Keratinocyte (primary cell): ENCODE data around the gene PDE10A. TPM values are rescaled to one million over a fixed set of nuclear protein-coding genes. Genes with fewer than 3 reads are reported as not detected.

Experiments
- DNase-seq: peaks from one replicate; pipeline ENCODE4 v3.0.0-alpha.2; 2011; ENCODE audit warnings: low read depth, missing footprints, low spot score
- FAIRE-seq: peaks from 2 replicates; lab custom pipeline; 2011; peaks lifted over from hg19 to GRCh38; lab: Jason Lieb, UNC
- H2AFZ ChIP-seq: 2 replicates; pipeline ENCODE4 v1.6.0; 2012; ENCODE audit warnings: low read length, control low read depth, inconsistent platforms; ENCODE audit not compliant: control insufficient read depth
- H3K27ac ChIP-seq: 2 replicates; pipeline ENCODE4 v1.5.1; 2011; ENCODE audit warnings: low read length; ENCODE audit not compliant: control insufficient read depth, insufficient read depth
- H3K27me3 ChIP-seq: 3 replicates; pipeline ENCODE4 v1.6.0; 2011; ENCODE audit warnings: low read length; ENCODE audit not compliant: control insufficient read depth, insufficient read depth; ENCODE audit errors: extremely low read depth
- H3K36me3 ChIP-seq, 2 experiments: 2 replicates in 1 of 2; 3 replicates in 1 of 2; pipeline ENCODE4 v1.5.1; 2011; ENCODE audit warnings: low read length in 2 of 2, mild to moderate bottlenecking in 1 of 2; ENCODE audit not compliant: control insufficient read depth in 2 of 2, insufficient read depth in 2 of 2; ENCODE audit errors: extremely low read depth in 1 of 2
- H3K4me1 ChIP-seq: 3 replicates; pipeline ENCODE4 v1.5.1; 2011; ENCODE audit warnings: low read length; ENCODE audit not compliant: control insufficient read depth, insufficient read depth; ENCODE audit errors: extremely low read depth
- H3K4me2 ChIP-seq: 3 replicates; pipeline ENCODE4 v1.6.0; 2011; ENCODE audit warnings: low read depth, low read length; ENCODE audit not compliant: control insufficient read depth, insufficient read depth; ENCODE audit errors: extremely low read depth
- H3K4me3 ChIP-seq, 3 experiments: fragments of 200-600 bp in 1 of 3; sonication (generic) in 1 of 3; 2 replicates in 2 of 3; 3 replicates in 1 of 3; pipeline ENCODE4 v1.5.1; 2011 to 2016; ENCODE audit warnings: low read length in 3 of 3, mild to moderate bottlenecking in 3 of 3, control low read depth in 2 of 3, inconsistent platforms in 1 of 3, low read depth in 1 of 3, mixed read lengths in 1 of 3, mixed run types in 1 of 3, moderate library complexity in 1 of 3; ENCODE audit not compliant: control insufficient read depth in 2 of 3, insufficient read depth in 2 of 3; ENCODE audit errors: extremely low read depth in 1 of 3
- H3K79me2 ChIP-seq: 2 replicates; pipeline ENCODE4 v1.6.0; 2012; ENCODE audit warnings: low read length; ENCODE audit not compliant: control insufficient read depth, insufficient read depth
- H3K9ac ChIP-seq: 3 replicates; pipeline ENCODE4 v1.6.0; 2011; ENCODE audit warnings: low read length; ENCODE audit not compliant: control insufficient read depth, insufficient read depth; ENCODE audit errors: extremely low read depth
- H3K9me1 ChIP-seq: 3 replicates; pipeline ENCODE4 v1.6.0; 2011; ENCODE audit warnings: low read length; ENCODE audit not compliant: control insufficient read depth, insufficient read depth; ENCODE audit errors: extremely low read depth
- H3K9me3 ChIP-seq: 2 replicates; pipeline ENCODE4 v1.5.1; 2012; ENCODE audit warnings: low read depth, low read length; ENCODE audit not compliant: control insufficient read depth
- H4K20me1 ChIP-seq: 3 replicates; pipeline ENCODE4 v1.6.0; 2011; ENCODE audit warnings: low read length; ENCODE audit not compliant: control insufficient read depth, insufficient read depth; ENCODE audit errors: extremely low read depth
- EZH2 ChIP-seq: IDR thresholded peaks from one replicate; pipeline ENCODE4 v1.6.1; 2012; ENCODE audit warnings: inconsistent platforms, mild to moderate bottlenecking, low read length, moderate library complexity
- dilution Hi-C: fragments of 300-500 bp; cut with MboI; formaldehyde crosslinking; loops from one replicate; pipeline ENCODE4 v1.7.0; 2020; ENCODE audit warnings: low sequenced_read_pairs; ENCODE audit not compliant: extremely low pct_ligation_motif_present
- polyA plus RNA-seq, 5 experiments: library from polyadenylated mRNA; depleted of rRNA in 3 of 5; stranded (reverse) in 3 of 5; stranded (forward) in 1 of 5; unstranded in 1 of 5; fragments of >200 nt; gene quantifications; 1 replicate in 1 of 5; 2 replicates in 3 of 5; 3 replicates in 1 of 5; pipeline versions ENCODE4 v1.2.1 to v1.2.3, GENCODE V29; 2011 to 2012; ENCODE audit warnings: missing spikeins in 2 of 5, low read depth in 1 of 5, low replicate concordance in 1 of 5
- TF ChIP-seq, protein P1 (sequence below), 3 experiments: IDR thresholded peaks in 1 of 3; conservative IDR thresholded peaks in 1 of 3; optimal IDR thresholded peaks in 1 of 3; 2 replicates in 2 of 3; 3 replicates in 1 of 3; pipeline versions ENCODE3 to v1.5.1; 2011; ENCODE audit warnings: low read length in 3 of 3, mild to moderate bottlenecking in 3 of 3, moderate library complexity in 2 of 3, control low read depth in 1 of 3, inconsistent platforms in 1 of 3; ENCODE audit not compliant: insufficient read depth in 2 of 3; ENCODE audit errors: extremely low read depth in 1 of 3

PDE10A gene
- polyA plus RNA-seq, 1 donor (not counting 4 experiments of a cell fraction or from before 2014, with no cell fraction given) = not detected

DNA sequence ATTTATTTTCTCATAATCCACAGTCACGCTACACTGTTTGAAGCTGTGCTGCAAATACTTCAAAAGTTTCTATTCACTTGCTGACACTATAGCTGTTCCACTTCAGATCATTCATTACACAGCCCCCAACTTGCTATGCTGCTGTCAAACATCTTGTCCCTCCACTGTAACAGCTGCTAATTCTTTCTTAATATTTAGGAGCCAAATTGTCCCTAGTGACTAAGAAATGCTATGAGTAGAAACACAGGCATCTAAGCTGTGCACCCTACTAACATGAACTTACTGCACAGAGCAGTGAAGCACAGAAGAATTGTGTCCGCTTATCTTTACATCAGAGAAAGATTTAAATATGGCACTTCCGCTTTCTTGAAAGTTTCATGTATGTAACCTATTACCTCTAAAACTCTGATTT lies 91.3 kb downstream of the PDE10A start:
- dilution Hi-C loops = no loop called here
- Histone ChIP-seq H3K4me3 (no peak overlapping the region), H3K79me2 (no peaks in the 10 kb centered on the region), H3K4me1 (no peaks in the 10 kb centered on the region), H3K27ac (no peak overlapping the region), H3K9me3 (no peaks in the 10 kb centered on the region), H2AFZ (no peak overlapping the region), H3K27me3 (no peaks in the 10 kb centered on the region), H3K4me2 (no peak overlapping the region), H3K9me1 (no peaks in the 10 kb centered on the region), H3K9ac (no peak overlapping the region), H3K36me3 (no peaks in the 10 kb centered on the region), H4K20me1 (no peaks in the 10 kb centered on the region)
- DNase-seq (no peak), FAIRE-seq (no peak)
- TF ChIP-seq, protein P1, sequence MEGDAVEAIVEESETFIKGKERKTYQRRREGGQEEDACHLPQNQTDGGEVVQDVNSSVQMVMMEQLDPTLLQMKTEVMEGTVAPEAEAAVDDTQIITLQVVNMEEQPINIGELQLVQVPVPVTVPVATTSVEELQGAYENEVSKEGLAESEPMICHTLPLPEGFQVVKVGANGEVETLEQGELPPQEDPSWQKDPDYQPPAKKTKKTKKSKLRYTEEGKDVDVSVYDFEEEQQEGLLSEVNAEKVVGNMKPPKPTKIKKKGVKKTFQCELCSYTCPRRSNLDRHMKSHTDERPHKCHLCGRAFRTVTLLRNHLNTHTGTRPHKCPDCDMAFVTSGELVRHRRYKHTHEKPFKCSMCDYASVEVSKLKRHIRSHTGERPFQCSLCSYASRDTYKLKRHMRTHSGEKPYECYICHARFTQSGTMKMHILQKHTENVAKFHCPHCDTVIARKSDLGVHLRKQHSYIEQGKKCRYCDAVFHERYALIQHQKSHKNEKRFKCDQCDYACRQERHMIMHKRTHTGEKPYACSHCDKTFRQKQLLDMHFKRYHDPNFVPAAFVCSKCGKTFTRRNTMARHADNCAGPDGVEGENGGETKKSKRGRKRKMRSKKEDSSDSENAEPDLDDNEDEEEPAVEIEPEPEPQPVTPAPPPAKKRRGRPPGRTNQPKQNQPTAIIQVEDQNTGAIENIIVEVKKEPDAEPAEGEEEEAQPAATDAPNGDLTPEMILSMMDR (optimal IDR thresholded peaks at IDR 0.05 in 1 of 3, IDR thresholded peaks at IDR 0.05 in 1 of 3, conservative IDR thresholded peaks at IDR 0.05 in 1 of 3; ENCODE audit: extremely low read depth in 1 of 3, insufficient read depth in 2 of 3, low read length in 3 of 3) = no peak
- TF ChIP-seq EZH2 = no peak

DNA sequence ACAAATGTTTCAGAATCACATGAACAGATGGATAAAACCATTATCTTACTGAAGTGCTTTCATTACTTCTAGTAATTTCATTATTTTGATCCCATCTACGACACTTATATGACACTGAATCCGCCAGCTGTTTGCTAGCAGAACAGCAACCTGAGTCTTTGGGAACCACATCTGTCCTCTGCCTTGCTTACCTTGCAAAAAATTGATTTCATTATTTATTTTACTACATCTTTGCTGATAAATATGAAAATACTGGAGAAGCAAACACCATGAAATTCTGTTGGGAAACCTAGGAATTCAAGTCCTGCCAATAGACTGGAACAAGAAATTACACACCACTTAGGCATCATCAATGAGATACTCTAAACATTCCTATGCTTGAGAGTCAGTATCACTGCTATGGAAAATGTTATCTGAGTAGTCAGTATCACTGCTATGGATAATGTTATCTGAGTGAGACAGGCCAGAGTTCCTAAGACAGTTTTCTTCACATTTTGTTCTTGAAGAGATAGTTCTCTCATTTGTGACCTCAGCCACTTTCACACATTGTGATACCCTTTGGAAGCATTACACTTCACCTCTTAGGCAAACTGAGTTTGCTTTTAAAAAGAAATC lies 91.9 kb downstream of the PDE10A start:
- Histone ChIP-seq H3K27me3 (no peaks in the 10 kb centered on the region), H3K79me2 (no peaks in the 10 kb centered on the region), H3K9me3 (no peaks in the 10 kb centered on the region), H3K9ac (no peak overlapping the region), H3K9me1 (no peaks in the 10 kb centered on the region), H3K4me3 (no peak overlapping the region), H4K20me1 (no peaks in the 10 kb centered on the region), H3K4me2 (no peak overlapping the region), H3K4me1 (no peaks in the 10 kb centered on the region), H3K36me3 (no peaks in the 10 kb centered on the region), H3K27ac (no peak overlapping the region), H2AFZ (no peak overlapping the region)
- no peak for FAIRE-seq
- no peak for DNase-seq
- no peak for TF ChIP-seq EZH2
- dilution Hi-C loops = no loop called here

DNA sequence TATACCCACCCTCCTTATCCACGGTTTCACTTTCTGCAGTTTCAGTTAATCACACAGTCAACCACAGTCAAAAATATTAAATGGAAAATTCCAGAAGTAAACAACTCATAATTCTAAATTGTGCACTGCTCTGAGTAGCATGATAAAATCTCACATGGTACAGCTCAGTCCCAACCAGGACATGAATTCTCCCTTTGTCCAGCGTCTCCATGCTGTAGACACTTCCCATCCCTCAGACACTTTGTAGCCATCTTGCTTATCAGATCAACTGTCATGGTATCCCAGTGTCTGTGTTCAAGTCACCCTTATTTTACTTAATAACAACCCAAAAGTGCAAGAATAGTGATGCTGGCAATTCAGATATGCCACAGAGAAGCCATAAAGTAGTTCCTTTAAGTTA lies 94.7 kb downstream of the PDE10A start:
- H3K36me3 ChIP-seq = no peaks in the 10 kb centered on the region
- H3K79me2 ChIP-seq = no peaks in the 10 kb centered on the region
- H3K9me1 ChIP-seq = no peaks in the 10 kb centered on the region
- H3K9me3 ChIP-seq = no peaks in the 10 kb centered on the region
- no peak overlapping the region for H3K27ac ChIP-seq
- H3K9ac ChIP-seq = no peak overlapping the region
- H2AFZ ChIP-seq = no peak overlapping the region
- dilution Hi-C loops = no loop called here
- H3K4me1 ChIP-seq = no peaks in the 10 kb centered on the region
- no peak overlapping the region for H3K4me3 ChIP-seq
- H4K20me1 ChIP-seq = no peaks in the 10 kb centered on the region
- FAIRE-seq (no peak), DNase-seq (no peak)
- no peak overlapping the region for H3K4me2 ChIP-seq
- TF ChIP-seq, protein P1 (optimal IDR thresholded peaks at IDR 0.05 in 1 of 3, IDR thresholded peaks at IDR 0.05 in 1 of 3, conservative IDR thresholded peaks at IDR 0.05 in 1 of 3; ENCODE audit: extremely low read depth in 1 of 3, insufficient read depth in 2 of 3, low read length in 3 of 3) = no peak
- no peak for TF ChIP-seq EZH2
- no peaks in the 10 kb centered on the region for H3K27me3 ChIP-seq
